C4-2B (cell line): ENCODE measurements around the gene STIM1.

Experiments used
- H3K27ac ChIP-seq: fragments of 450-650 bp; 2 replicates; pipeline ENCODE4 v1.5.1; 2017
- ZFX ChIP-seq: fragments of 450-650 bp; IDR thresholded peaks from 2 replicates; pipeline ENCODE4 v1.6.1; 2017
- TF ChIP-seq, protein P1 (sequence below): fragments of 450-650 bp; conservative IDR thresholded peaks from 2 replicates; pipeline ENCODE4 v1.5.1; 2017; ENCODE audit warnings: mild to moderate bottlenecking

The STIM1 gene

DNA sequence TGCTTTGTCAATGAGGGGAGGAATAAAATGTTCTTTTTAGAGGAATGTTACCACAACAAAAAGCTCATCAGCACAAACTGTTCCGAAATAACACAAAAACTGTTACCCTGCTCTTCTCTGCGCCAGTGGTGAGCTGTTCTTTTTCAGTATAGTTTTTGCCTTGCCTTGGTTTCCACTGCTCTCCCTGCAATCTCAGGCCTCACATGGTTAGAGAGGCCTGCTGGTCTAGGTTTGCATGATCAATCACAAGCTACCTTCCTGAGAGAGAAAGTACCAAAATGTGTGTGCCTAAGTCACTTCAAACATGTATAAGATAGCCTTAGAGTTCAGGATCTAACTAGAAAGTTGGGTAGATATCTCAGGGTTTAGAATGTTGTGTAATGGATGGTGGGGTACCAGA, 114.6 kb downstream of the STIM1 start:
- H3K27ac ChIP-seq: no peak overlapping the region
- TF ChIP-seq, protein P1, sequence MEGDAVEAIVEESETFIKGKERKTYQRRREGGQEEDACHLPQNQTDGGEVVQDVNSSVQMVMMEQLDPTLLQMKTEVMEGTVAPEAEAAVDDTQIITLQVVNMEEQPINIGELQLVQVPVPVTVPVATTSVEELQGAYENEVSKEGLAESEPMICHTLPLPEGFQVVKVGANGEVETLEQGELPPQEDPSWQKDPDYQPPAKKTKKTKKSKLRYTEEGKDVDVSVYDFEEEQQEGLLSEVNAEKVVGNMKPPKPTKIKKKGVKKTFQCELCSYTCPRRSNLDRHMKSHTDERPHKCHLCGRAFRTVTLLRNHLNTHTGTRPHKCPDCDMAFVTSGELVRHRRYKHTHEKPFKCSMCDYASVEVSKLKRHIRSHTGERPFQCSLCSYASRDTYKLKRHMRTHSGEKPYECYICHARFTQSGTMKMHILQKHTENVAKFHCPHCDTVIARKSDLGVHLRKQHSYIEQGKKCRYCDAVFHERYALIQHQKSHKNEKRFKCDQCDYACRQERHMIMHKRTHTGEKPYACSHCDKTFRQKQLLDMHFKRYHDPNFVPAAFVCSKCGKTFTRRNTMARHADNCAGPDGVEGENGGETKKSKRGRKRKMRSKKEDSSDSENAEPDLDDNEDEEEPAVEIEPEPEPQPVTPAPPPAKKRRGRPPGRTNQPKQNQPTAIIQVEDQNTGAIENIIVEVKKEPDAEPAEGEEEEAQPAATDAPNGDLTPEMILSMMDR: no peak
- no peak for TF ChIP-seq ZFX

DNA sequence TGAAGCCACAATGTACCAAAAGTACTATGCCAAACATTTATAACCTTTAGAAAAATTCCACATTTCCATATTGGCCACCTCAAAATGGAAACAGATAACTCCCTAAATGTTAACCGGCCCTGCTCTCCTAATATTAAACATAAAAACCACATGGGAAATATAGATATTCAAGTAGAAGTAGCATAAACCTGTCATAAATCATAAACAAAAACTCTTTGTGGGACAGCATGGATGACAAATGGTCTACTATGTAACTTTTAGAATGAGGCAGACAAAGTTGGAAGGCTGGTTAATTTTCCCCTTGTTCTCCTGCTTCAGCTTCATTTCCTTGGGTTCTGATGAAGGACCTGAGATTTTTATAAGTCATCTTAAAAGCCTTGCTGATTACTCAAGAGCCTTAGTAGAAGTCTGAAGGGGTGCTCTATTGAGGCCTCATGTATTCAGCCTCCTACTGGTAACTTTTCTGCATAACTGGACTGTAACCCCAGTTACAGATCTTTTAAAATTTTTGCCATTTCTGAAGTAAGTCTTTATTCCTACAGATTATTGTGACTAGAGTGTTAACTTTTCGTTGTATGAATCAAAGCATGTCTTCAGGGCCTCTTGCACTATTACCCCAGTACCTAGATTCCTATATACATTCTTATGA, 116.4 kb downstream of the STIM1 start:
- no peak for TF ChIP-seq ZFX
- TF ChIP-seq, protein P1: 0 out of 2 replicates have a peak, but pooled peaks have one; percentile 3
- no peak overlapping the region for H3K27ac ChIP-seq

DNA sequence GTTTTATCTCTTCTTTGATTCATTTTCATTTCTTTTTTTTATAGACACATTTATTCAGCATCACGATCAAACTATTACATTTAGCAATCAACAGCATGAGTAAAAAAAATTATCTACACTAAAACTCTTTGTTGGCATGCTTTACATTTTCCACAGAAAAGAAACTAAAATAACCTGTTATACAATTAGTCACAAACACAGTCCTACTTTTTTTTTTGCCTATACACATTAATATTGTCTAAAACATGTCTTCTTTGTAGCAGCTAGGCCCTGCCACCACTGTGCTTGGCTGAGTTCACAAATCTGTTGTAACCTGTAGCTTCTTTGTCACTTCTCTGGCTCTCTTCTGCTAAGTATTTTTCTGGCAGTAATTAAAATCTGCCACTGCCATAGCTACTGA, 117.0 kb downstream of the STIM1 start:
- TF ChIP-seq, protein P1: no peak
- TF ChIP-seq ZFX: no peak
- H3K27ac ChIP-seq: no peak overlapping the region

DNA sequence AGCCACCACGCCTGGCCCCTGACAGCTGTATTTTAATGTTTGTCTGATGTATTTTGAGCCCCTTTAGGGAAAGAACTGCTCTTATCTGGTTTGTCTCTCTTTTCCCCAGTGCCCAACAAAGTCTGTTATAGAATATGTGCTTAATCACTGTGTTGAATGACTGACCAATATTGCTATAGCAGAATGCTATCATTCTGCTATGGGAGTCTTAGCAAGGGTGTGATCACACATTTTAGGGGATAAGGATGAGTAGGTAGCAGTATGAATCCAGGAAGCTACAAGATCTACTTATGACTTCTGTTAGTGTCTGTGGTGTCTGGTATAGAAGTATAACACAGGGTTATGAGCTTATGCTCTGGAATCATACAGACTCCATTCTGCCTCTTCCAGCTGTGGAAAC, 121.6 kb downstream of the STIM1 start:
- no peak for TF ChIP-seq ZFX
- TF ChIP-seq, protein P1: no peak
- H3K27ac ChIP-seq: no peak overlapping the region

DNA sequence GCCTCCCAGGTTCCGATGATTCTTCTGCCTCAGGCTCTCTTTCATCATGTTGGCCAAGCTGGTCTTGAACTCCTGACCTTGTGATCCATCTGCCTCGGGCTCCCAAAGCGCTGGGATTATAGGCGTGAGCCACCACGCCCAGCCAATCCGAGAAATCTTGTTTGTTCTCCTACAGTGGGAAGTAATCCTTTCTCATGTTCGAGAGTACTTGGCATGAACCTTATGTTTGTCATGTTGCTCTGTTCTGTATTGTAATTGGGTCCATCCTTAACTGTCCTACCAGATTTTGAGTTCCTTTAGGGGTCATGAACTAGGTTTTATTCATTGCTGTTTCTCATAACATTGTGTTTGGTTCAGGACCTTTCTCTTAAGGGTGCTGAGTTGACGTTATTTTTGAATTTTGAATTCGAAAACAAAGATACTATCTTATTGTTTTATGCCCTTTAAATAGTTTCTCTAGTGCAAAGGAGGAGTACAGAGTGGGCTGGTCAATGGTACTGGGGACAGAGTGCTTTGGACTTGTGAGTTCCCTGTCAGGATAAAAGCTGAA, 125.7 kb downstream of the STIM1 start:
- TF ChIP-seq, protein P1: no peak
- TF ChIP-seq ZFX: no peak
- no peak overlapping the region for H3K27ac ChIP-seq

DNA sequence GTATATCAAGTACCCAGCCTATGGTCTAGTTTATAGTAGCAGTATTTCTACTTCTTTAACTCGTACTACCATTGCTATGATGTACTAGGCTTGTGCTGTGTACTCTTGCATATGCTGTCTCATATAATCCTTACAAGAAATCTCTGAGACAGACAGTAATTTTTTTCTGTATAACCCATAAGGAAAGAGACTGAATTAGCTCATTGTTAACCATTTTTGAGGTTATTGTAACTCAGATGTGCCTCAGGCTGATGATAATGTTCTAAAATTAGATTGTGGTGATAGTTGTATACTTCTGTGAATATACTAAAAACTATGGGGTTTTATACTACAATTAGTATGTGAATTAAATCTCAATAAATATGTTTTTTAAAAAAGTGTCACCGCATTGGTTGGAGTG, 127.0 kb downstream of the STIM1 start:
- no peak overlapping the region for H3K27ac ChIP-seq
- TF ChIP-seq, protein P1: no peak
- TF ChIP-seq ZFX: no peak

DNA sequence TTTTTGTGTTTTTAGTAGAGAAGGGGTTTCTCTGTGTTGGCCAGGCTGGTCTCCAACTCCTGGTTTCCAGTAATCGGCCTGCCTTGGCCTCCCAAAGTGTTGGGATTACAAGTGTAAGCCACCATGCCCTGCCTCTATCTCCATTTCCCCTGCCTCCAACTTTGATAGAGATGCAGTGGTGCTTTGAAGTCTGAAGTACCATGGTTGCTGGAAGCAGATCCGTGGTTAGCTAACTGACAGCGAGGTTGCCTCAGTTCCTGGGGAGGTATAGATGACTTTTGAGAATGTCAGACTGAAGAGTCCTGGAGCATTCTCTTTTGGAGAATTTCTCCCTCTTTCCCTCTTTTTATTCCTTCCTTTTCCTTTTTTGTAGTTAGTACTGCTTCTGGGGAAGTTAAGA, 127.6 kb downstream of the STIM1 start:
- H3K27ac ChIP-seq: no peak overlapping the region
- TF ChIP-seq, protein P1: no peak
- no peak for TF ChIP-seq ZFX
